ENCODE measurements around the gene RRP7A.
"Not testable (repeated sequence)": the region's sequence is repeated elsewhere in the genome, so short reads cannot be mapped to it uniquely, and the experiment has no call there.

Gene RRP7A

DNA sequence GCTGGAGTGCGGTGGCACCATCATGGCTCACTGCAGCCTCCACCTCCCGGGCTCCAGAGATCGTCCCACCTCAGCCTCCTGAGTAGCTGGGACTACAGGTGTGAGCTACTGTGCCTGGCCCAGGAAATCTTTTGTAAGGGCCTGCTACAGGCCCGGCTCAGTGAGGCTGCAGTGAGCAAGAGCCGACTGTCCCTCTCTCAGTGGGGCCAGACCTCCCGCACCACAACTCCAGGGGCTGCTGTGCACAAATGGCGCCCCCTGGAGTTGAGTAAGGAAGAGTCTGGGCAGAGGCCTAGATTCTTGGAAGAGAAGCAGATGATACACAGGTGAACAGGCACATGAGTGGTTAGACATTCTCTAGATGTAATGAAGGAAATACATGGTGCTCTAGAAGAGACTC lies 41.2 kb upstream of the RRP7A start:
- DNase-seq (ENCODE audit: low read depth) = no peak
- TF ChIP-seq, protein P1, sequence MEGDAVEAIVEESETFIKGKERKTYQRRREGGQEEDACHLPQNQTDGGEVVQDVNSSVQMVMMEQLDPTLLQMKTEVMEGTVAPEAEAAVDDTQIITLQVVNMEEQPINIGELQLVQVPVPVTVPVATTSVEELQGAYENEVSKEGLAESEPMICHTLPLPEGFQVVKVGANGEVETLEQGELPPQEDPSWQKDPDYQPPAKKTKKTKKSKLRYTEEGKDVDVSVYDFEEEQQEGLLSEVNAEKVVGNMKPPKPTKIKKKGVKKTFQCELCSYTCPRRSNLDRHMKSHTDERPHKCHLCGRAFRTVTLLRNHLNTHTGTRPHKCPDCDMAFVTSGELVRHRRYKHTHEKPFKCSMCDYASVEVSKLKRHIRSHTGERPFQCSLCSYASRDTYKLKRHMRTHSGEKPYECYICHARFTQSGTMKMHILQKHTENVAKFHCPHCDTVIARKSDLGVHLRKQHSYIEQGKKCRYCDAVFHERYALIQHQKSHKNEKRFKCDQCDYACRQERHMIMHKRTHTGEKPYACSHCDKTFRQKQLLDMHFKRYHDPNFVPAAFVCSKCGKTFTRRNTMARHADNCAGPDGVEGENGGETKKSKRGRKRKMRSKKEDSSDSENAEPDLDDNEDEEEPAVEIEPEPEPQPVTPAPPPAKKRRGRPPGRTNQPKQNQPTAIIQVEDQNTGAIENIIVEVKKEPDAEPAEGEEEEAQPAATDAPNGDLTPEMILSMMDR (IDR thresholded peaks at IDR 0.05; ENCODE audit: low read depth, low read length, missing control alignments) = peak; percentile 54
- no peak overlapping the region for H3K4me3 ChIP-seq (ENCODE audit: low read depth, low read length)

DNA sequence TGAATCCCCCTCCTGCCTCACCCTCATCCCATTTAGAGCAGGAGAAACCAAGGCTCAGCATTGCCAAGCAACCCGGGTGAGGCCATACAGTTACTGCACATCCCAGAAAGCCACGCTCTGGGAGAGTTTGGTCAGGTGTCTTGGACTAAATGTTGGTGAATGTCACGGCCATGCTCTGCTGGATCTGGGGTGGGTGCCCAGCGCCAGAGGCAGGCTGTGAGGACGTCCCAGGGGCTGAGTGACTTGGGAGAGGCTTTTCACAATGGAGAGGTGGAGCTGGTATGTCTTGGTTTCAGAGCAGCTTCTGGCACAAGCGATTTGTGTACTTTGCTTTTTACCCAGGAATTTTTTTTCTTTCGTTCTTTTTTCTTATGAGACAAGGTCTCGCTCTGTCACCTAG lies 40.8 kb upstream of the RRP7A start:
- TF ChIP-seq, protein P1 (IDR thresholded peaks at IDR 0.05; ENCODE audit: low read depth, low read length, missing control alignments) = no peak
- no peak for DNase-seq (ENCODE audit: low read depth)
- no peak overlapping the region for H3K4me3 ChIP-seq (ENCODE audit: low read depth, low read length)

DNA sequence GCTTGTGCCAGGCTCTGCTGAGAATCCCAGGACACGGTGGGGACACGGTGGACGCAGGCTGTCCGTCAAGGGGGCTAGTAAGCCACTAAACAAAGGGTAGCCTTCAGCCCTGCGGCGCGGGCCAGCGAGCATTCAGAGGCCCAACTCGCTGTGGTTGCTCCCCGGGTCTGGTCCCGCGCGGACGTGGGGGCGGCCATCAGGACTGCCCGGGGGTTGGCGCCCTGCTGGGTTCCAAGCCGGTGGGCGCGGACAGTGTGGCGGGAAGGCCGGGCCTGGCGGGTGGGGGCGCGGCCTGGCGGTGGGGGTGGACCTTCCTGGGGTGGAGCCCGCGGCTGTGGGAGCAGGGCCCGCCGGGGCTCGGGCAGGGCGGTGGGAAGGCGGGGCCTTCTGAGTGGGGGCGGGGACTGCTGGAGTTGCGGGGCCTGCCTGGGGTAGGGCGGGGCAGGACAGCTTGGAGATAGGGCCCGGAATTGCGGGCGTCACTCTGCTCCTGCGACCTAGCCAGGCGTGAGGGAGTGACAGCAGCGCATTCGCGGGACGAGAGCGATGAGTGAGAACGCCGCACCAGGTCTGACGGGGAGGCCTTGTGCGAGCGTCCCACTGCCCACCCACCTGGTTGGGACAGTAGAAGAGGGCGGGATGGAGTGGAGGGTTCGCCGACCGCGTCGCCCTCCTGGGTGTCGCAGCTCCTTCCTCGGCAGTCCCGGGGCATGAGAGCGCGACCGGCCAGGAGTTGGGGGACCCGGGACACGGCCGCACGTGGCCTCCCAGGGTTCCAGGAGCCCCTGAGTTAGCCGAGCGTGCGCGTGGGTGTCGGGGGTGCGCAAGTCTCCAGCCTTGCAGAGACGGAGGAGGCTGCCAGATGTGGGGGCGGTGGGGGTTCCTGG lies 34.1 kb upstream of the RRP7A start, which contains the start of gene SERHL2:
SERHL2 (plus strand) TSS at position 482 of the 887 bp plus-strand sequence; CDS start at position 547, 65 bp downstream.
- TF ChIP-seq, protein P1 (IDR thresholded peaks at IDR 0.05; ENCODE audit: low read depth, low read length, missing control alignments) = no peak
- peak within 1 kb of the TSS; percentile 45 for H3K4me3 ChIP-seq (ENCODE audit: low read depth, low read length)
- no peak for DNase-seq (ENCODE audit: low read depth)

DNA sequence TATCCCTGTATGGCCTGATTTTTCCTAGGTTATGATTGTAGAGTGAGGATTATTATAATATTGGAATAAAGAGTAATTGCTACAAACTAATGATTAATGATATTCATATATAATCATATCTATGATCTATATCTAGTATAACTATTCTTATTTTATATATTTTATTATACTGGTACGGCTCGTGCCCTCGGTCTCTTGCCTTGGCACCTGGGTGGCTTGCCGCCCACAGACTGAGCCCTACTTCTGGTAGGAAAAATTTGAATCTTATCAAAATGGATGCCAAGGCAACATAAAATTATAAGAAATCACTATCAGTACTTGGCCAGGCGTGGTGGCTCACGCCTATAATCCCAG lies 32.7 kb upstream of the RRP7A start:
- DNase-seq (ENCODE audit: low read depth); H3K4me3 ChIP-seq (ENCODE audit: low read depth, low read length): not testable (repeated sequence)

DNA sequence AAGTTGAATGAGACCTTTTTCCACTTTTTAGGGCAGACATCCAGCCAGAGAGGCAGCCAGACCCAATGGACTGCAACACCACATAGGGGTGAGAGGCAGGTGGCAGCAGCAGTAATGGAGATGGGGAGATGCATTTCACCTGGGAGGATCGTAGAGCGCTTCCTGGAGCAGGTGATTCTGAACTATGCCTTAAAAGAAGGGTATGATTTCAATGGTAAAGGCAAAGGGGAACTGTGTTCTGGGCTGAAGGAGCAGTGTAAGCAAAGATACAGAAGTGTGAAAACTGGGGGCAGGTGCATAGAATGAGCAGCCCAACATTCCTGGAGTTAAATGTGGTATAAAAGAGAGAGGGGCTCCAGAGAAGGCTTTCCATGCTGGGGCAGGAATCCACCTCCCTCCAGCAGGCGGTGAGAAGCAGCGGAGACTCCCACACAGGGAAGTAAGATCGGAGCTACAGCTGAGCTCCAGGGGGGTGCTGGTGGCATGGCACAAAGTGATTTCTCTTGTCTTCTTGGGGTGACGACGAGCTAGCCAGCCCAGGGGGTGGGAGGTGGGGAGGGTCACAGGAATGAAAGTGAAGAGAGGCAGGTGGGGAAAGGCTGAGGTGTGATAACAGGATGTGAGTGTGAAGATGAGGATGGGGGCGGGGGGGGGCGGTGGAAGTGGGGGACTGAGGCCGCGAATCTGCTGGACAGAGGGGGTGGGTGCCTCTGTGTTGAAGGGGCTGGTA lies 29.9 kb upstream of the RRP7A start:
- TF ChIP-seq, protein P1 (IDR thresholded peaks at IDR 0.05; ENCODE audit: low read depth, low read length, missing control alignments) = no peak
- no peak overlapping the region for H3K4me3 ChIP-seq (ENCODE audit: low read depth, low read length)
- DNase-seq (ENCODE audit: low read depth) = no peak

DNA sequence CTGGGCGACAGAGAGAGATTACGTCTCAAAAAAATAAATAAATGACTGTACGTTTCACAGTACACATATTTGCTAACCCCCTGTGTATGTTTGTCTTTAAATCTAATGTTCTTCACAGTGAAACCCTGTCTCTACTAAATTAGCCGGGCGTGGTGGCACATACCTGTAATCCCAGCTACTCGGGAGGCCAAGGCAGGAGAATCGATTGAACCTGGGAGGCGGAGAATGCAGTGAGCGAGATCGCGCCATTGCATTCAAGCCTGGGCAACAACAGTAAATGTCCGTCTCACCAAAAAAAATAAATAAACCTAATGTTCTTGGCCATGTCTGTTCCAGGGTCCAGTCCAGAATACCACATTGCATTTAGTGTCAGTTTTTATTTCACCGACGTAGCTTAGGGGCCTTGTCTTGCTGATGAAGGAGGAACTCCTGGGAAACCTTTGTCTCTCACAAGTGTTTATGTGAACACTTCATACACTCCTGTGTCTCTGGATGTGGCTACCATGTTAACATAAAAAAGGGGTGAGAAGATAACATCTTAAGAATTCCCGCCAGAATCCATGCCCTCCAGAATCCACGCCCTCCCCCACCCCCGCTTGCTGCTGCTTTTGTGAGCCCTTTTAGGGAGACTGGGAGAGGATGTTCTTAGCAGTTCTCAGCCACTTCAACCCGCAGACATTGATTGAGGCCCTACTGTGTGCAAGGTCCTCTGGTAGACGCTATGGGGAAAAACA lies 29.2 kb upstream of the RRP7A start:
- DNase-seq (ENCODE audit: low read depth) = no peak
- H3K4me3 ChIP-seq (ENCODE audit: low read depth, low read length) = no peak overlapping the region
- TF ChIP-seq, protein P1 (IDR thresholded peaks at IDR 0.05; ENCODE audit: low read depth, low read length, missing control alignments) = no peak

DNA sequence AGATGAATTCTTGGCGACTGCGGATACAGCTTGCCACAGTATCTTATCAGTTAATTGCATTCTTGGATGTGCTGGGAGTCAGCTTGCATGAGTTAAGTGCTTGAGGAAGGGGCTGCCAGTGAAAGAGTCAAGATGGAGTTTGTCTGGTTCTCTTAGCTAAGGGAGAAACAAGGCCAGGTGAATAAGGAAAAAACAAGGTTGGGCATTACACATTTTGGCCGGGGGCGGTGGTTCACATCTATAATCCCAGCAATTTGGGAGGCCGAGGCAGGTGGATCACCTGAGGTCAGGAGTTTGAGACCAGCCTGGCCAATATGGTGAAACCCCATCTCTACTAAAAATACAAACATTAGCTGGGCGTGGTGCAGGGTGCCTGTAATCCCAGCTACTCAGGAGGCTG lies 28.5 kb upstream of the RRP7A start:
- DNase-seq (ENCODE audit: low read depth); H3K4me3 ChIP-seq (ENCODE audit: low read depth, low read length): not testable (repeated sequence)
